AG08395 (cell line): ENCODE results near the gene XAGE2.
"Not testable (repeated sequence)": the region's sequence is repeated elsewhere in the genome, so short reads cannot be mapped to it uniquely, and the experiment has no call there.

Experiments
- DNase-seq: peaks from one replicate; pipeline ENCODE4 v3.0.0; 2012; ENCODE audit warnings: mixed read lengths, low spot score

The XAGE2 gene

DNA sequence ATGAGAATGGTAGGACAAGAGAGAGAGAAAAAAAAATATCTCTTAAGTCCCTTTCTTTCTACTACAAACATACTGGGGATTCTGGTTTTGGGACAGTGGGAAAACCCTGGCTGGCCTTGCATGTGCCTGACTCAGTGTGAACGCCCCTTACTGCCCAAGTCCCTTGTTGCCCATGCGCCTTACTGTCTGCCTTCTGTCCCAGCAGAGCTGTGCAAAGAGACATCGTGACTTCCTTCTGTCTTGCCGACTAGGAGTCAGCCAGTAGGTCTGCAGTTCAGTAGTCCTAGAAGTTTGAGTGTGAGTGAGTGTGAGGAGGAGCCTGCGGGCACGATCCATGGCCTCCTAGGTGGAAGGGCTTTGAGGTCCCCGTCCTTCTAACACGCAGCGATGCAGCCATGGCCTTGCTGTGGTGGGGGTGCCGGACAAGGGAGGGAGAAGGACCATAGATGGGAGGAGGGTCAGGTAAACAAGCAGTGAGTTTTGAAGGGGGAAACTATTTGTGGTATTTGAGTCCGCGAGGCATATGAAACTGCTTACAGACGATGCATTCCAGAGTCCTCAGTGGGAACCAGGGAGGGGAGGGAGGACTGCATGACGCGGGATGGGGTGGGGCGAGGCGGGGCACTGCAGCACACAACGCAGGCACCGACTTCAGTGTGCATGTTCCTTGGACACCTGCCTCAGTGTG is at the start of gene XAGE2:
Gene XAGE2 (plus strand): TSS at position 654 of the 688 bp plus-strand sequence. CDS start 994 bp downstream, outside the sequence.
- DNase-seq: no peak

DNA sequence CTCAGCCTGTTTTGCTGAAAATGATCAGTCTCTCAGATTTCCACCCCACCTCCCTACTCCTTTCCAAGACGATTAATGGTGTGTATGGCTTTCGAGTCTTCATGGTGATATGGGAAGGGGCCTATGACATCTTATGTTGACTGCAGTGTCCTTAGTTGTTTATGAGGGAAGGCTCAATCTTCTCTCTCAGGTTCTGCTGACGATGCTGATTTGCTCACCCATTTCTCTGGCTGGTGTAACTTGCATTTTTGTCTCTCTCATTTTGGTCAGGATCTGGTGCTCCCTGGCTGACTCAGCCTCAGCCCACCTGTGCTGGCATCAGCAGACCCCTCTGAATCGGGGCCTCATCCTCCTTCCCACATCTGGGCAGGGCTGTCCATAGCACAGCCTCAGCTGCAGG is 31.4 kb upstream of the XAGE2 start:
- no peak for DNase-seq

DNA sequence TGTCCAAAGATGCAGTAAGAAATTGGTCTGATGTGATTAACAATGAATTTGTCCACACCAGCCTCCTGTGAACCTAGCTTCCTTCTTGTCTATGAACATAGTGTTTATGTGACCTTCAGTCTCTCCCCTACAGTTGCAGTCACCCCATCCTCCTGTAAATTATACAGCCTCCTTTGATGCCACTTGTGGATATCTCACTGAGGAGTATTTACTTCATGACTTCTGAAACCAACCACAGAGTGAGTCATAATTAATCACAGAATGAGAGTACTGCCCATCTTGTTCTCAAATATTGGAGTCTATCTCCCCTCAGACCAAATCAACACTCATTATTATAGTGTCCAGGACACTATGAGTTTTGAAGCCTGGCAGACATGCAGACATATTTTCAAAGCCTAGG is 27.3 kb upstream of the XAGE2 start:
- no peak for DNase-seq

DNA sequence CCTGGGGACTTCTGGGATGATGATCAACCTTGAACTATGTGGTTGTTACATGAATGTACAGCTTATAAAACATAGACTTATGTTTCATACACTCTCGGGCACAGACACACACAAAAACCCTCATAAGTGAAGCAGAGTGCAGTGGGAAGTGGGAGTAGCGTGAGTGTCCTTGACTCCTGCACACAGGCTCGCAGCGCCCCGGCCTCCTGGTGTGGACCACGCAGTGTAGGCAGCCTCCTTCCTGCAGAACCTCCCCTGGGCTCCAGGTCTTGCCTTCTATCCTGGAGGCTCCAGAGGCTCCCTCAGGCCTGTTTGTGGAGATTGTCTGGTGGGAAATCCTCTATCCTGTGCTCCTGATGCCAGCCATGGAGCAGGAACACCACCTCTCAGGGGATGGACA is 25.7 kb upstream of the XAGE2 start:
- DNase-seq: not testable (repeated sequence)

DNA sequence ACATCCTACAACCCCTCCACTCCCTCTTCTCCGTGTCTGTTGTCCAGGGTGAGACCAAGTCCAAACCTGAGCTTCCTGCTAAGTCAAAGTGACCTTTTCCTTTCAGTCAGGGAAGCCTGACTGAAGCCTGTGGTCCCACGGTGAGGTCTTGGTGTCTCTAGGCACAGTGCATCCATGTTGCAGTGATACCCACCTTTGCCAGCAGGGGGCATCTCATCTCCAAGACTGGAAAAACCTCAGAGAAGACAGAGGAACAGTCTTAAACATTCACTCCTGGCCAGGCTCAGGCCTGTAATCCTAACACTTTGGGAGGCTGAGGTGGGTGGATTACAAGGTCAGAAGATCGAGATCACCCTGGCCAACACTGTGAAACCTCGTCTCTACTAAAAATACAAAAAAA is 23.4 kb upstream of the XAGE2 start:
- peak; percentile 31 for DNase-seq

DNA sequence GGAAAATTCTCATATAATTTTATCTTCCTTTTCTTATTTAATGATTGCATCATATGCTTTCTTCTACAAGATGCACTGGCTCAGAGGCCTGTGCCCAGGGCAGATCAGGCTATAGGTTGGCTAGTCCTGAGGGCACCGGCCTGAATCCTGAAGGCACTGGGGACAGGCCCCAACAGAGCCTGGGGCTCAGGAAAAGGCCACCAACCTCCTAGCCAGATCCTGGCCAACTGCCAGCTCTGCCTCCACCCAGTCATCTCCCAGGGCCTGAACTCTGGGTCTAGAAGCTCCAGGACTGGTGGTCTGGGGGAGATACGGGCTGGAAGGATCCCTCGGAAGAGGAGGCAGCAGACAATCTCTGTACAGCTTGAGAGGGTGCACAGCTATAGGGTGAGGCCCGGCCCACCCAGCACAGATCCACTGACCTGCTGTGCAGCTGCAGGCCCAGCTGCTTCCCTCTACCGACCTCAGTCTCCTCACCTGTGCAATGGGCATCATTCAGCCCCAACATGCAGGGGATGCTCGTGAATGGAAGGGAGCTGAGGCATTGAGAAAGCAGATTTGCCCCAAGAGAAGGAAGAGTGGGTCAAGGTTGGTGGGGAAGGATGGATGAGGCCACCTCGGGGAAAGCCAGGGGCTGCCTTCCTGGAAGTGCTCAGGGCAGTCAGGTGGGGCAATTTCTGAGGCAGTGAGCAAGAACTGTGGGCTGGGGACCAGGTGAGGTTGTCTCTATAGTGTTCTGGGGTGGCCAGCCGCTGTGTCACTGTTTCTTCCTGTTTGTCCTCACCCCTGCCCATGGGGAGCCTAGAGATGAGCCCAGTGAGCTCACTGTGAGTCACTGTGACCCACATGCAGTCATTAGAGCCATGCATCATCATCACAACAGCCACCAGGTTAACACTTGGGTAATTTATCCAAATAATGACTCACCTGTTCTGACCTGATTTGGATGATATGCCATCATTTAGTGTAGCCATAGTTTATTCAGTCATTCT is 22.4 kb upstream of the XAGE2 start:
- no peak for DNase-seq

DNA sequence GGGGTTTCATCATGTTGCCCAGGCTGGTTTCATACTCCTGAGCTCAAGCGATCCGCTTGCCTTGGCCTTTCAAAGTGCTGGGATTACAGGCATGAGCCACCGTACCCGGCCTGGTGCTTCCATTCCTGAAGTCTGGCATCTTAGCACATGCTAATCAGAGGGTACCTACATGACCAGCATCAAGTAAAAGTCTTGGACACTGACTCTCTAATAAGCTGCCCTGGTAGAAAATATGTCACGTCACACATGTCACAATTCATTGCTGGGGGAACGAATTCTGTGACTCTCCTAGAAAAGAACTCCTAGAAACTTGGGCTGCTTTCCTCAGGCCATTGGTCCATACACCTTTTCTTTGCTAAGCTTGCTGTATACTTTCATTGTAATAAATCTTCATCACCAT is 19.1 kb upstream of the XAGE2 start:
- no peak for DNase-seq

DNA sequence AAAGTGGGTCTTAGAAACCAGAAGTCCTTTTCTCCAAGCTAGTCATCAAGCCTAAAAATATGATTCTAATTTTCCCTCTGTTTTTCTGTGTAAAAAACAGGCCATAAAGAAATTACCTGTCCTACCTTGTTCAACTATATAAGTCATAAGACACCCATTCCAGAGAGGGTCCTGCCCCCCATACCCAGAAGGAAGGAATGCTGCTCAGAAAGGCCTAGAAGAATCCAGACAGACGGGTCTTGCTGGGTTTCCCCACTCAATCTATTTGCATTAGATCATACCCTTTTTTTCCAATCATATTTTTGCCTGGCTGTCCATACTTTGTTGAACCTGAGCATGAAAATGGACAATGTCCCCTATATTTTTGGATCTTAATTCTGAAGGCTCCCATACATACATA is 16.3 kb upstream of the XAGE2 start:
- no peak for DNase-seq

GRCh38 chrX:52353838-52354237 is 15.0 kb upstream of the XAGE2 start:
- no peak for DNase-seq

DNA sequence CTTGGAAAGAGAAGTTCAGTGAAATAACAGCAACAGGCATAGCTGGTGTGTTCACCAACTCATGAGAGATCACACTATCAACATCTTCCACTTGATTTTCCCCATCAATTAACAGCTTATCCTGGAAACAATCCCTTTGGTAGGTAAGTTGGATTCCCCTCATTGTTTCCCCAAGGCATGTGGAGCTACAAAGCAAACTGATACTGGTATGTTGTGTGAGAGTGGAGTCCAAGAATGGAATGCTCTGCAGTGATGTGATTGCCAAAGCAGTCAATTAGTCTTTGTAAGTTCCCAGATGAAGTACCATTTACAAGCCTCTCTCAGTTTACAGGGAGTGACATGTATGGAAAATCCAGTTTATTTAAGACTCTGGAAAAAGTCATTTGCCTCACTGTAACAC is 13.7 kb upstream of the XAGE2 start:
- no peak for DNase-seq

DNA sequence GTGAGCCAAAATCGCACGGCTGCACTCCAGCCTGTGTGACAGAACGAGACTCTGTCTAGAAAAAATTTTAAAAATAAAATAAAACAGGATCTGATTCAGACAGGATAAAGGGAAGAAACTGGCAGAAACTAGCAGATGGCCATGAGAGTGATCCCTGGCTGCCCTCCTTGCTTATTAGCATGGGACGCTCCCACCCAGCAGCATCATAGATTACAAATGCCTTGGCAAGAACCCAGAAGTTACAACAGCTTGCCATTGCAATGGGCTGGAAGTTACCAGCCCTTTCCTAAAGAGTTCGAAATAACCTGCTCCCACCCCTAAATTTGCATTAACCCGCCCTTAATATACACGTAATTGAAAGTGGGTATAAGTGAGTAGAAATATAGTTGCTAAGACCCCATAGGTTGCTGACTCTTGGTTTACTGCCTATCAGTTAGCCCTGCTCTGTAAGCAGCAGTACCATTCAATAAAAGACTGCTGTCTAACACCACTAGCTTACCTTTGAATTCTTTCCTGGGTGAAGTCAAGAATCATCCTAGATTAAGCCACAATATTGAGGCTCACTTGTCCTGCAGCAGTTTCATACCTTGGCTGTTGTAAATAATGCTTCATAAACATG is 9.1 kb upstream of the XAGE2 start:
- DNase-seq: no peak

DNA sequence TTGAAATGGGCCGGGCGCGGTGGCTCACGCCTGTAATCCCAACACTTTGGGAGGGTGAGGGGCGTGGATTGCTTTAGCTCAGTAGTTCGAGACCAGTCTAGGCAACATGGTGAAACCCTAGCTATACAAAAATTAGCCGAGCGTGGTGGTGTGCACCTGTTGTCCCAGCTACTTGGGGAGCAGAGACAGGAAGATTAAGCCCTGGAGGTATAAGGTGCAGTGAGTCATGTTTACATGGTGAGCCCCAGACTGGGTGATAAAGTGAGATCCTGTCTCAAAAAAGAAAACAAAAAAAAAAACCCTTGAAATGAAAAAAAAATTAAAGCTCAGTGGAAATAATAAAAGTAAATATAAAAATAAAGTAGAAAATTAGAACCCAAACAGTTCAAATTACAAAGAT is 6.9 kb upstream of the XAGE2 start:
- DNase-seq: no peak

DNA sequence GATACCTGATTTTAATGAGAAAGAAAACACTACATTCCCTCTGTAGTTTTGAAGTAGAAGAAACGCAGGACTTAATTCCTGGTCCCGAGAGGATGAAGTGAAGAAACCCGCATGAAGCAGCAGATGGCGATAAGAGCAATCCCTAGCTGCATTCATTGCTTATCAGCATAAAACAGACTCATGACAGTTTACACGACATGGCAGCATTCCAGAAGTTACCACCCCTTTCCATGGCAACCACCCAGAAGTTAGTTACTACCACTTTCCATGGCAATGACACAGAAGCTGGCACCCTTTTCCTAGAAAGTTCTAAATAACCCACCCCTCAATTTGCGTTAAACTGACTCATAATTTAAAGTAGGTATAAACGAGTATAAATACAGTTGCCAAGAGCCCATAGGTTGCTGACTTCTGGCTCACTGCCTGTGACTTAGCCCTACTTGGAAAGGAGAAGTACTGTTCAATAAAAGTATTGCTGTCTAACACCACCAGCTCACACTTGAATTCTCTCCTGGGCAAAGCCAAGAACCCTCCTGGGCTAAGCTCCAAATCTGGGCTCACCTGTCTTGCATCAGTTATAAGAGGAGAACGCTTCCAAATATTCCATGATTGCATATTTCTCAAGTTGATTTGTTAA is 5.5 kb upstream of the XAGE2 start:
- no peak for DNase-seq

DNA sequence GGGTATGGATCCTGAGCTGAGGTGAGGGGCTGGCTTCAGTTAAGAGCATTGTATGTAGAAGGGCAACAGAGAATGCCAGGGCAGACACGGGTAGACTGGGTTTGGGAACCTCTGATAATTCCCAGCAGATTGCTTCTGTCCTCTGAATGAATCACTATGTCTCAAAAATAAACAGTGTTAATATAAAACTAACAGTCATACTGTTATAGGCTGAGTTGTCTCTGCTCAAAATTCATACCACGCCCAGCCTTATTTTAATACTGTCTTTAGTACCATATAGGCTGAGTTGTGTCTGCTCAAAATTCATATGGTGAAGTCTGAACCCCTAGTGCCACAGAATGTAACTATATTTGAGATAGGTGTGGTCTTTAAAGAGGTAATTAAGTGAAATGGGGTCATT is 10.0 kb downstream of the XAGE2 start:
- DNase-seq: no peak

GRCh38 chrX:52380993-52381392 is 12.2 kb downstream of the XAGE2 start:
- no peak for DNase-seq

DNA sequence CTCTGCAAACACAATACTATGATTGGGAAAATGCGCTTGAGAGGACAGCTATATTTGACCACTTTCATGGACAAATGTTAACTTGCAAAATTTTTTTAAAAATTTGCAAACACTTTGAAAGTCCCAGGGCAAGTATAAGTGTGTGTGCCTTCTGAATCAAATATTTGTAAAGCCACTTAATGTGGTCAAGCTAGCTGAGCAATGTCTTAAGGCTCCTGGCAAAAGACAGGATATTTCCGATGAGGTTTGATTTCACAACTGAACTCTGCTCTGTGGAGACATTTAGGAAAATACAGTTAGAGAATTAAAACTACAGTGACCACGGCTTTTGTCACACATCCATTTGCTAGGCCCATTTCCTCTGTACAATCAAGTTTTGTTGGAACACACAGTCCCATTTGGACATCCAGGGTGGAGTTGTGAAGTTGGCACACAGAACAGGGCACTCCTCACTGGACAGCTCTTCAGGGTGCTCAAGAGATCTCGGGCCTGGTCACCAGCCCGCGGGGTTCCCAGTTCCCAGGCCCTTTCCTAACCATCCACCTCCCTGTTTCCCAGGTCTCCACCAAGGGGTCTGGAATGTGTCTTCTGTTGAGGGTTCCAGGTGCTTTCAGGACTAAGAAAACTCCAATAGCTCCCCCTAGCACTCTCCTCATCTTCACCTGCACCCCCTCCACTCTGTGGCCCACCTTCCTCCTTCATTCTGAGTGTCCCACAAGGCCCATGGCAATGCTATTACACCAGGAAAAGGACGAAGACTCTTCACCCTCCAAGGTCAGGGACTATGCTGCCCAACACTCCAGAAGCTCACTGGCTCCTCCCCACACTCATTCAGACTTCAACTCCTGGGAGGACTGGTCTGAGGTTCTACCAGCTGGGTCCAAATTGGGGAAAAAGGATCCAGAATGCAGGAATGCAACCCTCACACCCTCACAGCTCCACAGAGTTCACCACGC is 41.9 kb downstream of the XAGE2 start:
- DNase-seq: no peak

DNA sequence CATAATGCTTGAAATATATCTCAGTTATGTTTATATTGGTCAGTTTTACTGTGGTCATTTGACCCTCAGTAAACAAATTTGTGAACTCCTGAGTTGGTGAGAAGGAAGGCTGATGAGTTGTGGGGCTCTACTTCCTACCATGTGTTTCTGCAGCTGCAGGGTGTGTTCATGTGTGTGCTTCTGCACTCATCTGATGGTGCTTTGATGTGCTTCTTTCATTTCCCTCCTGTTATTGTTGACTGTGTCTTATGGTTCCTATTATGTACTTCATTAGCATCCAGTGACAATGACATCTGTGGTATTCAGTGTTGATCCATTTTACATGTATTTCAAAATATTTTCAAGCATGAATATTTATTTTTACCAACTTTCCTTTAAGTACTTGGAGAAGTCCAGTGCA is 46.5 kb downstream of the XAGE2 start:
- DNase-seq: no peak

- no peak for DNase-seq
Measured at GRCh38 chrX:52416816-52417215, 48.0 kb downstream of the XAGE2 start.

DNA sequence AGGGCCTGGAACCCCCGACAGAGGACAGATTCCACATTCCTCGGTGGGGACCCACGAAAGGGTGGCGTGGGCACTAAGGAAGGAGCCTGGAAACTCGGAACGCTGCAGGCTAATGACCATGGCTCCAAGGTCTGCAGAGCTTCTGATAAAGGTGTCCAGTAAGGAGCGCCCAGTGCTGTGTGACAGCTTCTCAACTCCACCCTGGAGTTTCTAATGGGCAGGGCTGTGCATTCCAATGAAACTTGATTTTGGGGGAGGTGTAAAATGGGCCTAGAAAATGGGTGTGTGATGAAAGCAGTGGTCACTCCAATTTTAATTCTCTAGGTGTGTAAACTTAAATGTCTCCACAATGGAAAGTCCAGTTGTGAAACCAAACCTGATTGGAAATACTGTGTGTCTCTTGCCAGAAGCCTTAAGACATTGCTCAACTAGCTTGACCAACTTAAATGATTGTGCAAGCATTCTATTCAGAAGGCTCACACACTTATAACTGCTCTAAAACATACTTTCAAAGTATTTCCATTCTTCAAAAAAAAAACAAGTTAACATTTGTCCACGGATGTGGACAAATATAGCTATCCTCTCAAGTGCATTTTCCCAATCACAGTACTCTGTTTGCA is 52.1 kb downstream of the XAGE2 start:
- DNase-seq: no peak

DNA sequence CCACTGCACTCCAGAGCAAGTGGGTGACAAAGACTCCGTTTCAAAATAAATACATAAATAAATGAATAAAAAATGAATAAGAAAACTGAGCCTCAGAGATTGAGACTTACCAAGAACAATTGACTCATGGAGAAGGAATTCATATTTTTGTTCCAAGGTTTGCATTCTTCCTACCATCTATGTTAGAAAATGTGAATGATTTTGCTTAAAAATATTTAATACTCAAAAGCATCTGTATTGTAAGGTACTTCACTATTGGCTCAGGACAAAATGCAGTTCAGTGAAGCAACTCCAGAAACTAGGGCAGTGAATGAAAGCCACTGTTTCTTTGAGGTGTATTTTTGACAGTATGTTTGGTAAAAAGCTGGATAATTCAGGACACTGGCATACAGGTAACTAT is 54.1 kb downstream of the XAGE2 start:
- peak; percentile 59 for DNase-seq

DNA sequence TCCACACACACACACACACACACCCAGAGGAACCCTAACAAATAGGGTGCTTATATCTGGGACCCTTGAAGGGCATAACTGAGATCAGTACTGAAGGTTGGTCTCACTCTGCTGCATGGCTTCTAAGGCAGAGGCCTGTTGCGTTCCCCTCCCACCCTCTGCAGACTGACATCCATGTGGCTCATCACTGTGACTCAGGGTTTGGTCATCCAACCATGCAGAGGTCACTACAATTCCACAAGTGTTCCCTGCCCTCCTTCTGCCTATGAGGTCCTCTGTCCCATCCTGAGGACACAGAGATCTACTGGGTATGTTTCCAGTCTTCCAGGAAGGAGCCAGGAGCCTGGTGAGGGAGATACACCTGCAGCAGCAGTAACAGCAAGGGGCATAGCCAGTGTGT is 55.8 kb downstream of the XAGE2 start:
- DNase-seq: peak; percentile 19
